ENCODE results near the gene VIT. TPM values are rescaled to one million over a fixed set of nuclear protein-coding genes. Genes with fewer than 3 reads are reported as not detected.
"Not testable (repeated sequence)": the region's sequence is repeated elsewhere in the genome, so short reads cannot be mapped to it uniquely, and the experiment has no call there.

VIT gene
- total RNA-seq, 2 donors from 2014 or later = 2.0 to 10.7 TPM

GRCh38 chr2:36818542-36818941 is 122.0 kb downstream of the VIT start:
- DNase-seq (ENCODE audit: low spot score) = no peak
- H3K27ac ChIP-seq = no peak overlapping the region
- intact Hi-C loops (cut with DNase I) = no loop called here
- no peaks in the 10 kb centered on the region for H3K36me3 ChIP-seq
- no peaks in the 10 kb centered on the region for H3K27me3 ChIP-seq (replicated peaks; ENCODE audit: insufficient read depth)
- H3K4me1 ChIP-seq (replicated peaks) = peaks cover 5% of the 10 kb centered on the region
- H3K4me3 ChIP-seq = no peak overlapping the region
- 41% methylated on average over 2 of the region's 2 CpGs for WGBS
- H3K9me3 ChIP-seq = no peaks in the 10 kb centered on the region
- TF ChIP-seq POLR2AphosphoS5 (IDR thresholded peaks at IDR 0.05) (no peak), POLR2A (IDR thresholded peaks at IDR 0.05) (no peak)
- TF ChIP-seq, protein P1, sequence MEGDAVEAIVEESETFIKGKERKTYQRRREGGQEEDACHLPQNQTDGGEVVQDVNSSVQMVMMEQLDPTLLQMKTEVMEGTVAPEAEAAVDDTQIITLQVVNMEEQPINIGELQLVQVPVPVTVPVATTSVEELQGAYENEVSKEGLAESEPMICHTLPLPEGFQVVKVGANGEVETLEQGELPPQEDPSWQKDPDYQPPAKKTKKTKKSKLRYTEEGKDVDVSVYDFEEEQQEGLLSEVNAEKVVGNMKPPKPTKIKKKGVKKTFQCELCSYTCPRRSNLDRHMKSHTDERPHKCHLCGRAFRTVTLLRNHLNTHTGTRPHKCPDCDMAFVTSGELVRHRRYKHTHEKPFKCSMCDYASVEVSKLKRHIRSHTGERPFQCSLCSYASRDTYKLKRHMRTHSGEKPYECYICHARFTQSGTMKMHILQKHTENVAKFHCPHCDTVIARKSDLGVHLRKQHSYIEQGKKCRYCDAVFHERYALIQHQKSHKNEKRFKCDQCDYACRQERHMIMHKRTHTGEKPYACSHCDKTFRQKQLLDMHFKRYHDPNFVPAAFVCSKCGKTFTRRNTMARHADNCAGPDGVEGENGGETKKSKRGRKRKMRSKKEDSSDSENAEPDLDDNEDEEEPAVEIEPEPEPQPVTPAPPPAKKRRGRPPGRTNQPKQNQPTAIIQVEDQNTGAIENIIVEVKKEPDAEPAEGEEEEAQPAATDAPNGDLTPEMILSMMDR (IDR thresholded peaks at IDR 0.05) = no peak

GRCh38 chr2:36819095-36819711 is 122.7 kb downstream of the VIT start:
- TF ChIP-seq POLR2AphosphoS5 (IDR thresholded peaks at IDR 0.05) = no peak
- TF ChIP-seq, protein P1 (IDR thresholded peaks at IDR 0.05) = no peak
- WGBS = 91% methylated on average over 4 of the region's 4 CpGs

GRCh38 chr2:36820942-36821605 is 124.6 kb downstream of the VIT start:
- WGBS = 30% methylated on average over 7 of the region's 7 CpGs
- TF ChIP-seq POLR2AphosphoS5 (IDR thresholded peaks at IDR 0.05) = peak; percentile 81
- TF ChIP-seq, protein P1 (IDR thresholded peaks at IDR 0.05) = no peak
- peak; percentile 75 for DNase-seq (ENCODE audit: low spot score)
- intact Hi-C loops (cut with DNase I) = no loop called here
- Histone ChIP-seq H3K36me3 (no peaks in the 10 kb centered on the region), H3K4me3 (no peak overlapping the region), H3K4me1 (replicated peaks) (peaks cover 5% of the 10 kb centered on the region), H3K27me3 (replicated peaks; ENCODE audit: insufficient read depth) (no peaks in the 10 kb centered on the region), H3K27ac (peak overlapping the region; percentile 53 to 65), H3K9me3 (no peaks in the 10 kb centered on the region)

More at GRCh38 chr2:36819095-36819711, 122.7 kb downstream of the VIT start:
- no peak for DNase-seq (ENCODE audit: low spot score)
- Histone ChIP-seq H3K9me3 (no peaks in the 10 kb centered on the region), H3K4me1 (replicated peaks) (peaks cover 5% of the 10 kb centered on the region), H3K27me3 (replicated peaks; ENCODE audit: insufficient read depth) (no peaks in the 10 kb centered on the region), H3K4me3 (no peak overlapping the region), H3K27ac (no peak overlapping the region), H3K36me3 (no peaks in the 10 kb centered on the region)
- intact Hi-C loops (cut with DNase I) = no loop called here

DNA sequence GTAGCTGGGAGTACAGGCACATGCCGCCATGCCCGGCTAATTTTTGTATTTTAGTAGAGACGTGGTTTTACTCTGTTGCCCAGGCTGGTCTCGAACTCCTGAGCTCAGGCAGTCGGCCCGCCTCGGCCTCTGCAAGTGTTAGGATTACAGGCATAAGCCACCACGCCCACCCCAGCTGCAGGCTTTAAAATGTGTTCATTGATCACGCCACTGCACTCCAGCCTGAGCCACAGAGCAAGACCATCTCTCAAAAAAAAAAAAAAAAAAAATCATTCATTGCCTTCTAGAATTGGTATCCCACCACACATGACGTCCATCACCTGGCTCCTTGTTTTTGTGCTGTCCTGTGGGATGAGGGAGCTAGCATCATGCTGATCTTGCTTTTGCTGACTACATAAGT is 127.4 kb downstream of the VIT start:
- no peaks in the 10 kb centered on the region for H3K9me3 ChIP-seq
- no peak overlapping the region for H3K27ac ChIP-seq
- TF ChIP-seq POLR2A (IDR thresholded peaks at IDR 0.05) (no peak), POLR2AphosphoS5 (IDR thresholded peaks at IDR 0.05) (no peak)
- TF ChIP-seq, protein P1 (IDR thresholded peaks at IDR 0.05) = no peak
- no peaks in the 10 kb centered on the region for H3K36me3 ChIP-seq
- H3K27me3 ChIP-seq (replicated peaks; ENCODE audit: insufficient read depth) = no peaks in the 10 kb centered on the region
- intact Hi-C loops (cut with DNase I) = no loop called here
- peaks cover 5% of the 10 kb centered on the region for H3K4me1 ChIP-seq (replicated peaks)
- DNase-seq (ENCODE audit: low spot score) = no peak
- WGBS = 93% methylated on average over 9 of the region's 10 CpGs
- H3K4me3 ChIP-seq = no peak overlapping the region

- no peak for TF ChIP-seq POLR2AphosphoS5 (IDR thresholded peaks at IDR 0.05)
- TF ChIP-seq, protein P1 (IDR thresholded peaks at IDR 0.05) = no peak
- no peak for TF ChIP-seq POLR2A (IDR thresholded peaks at IDR 0.05)
- no peak for DNase-seq (ENCODE audit: low spot score)
- Histone ChIP-seq H3K9me3 (no peaks in the 10 kb centered on the region), H3K4me3 (no peak overlapping the region), H3K27me3 (replicated peaks; ENCODE audit: insufficient read depth) (no peaks in the 10 kb centered on the region), H3K36me3 (no peaks in the 10 kb centered on the region), H3K4me1 (replicated peaks) (peaks cover 5% of the 10 kb centered on the region), H3K27ac (no peak overlapping the region)
- 64% methylated on average over 7 of the region's 7 CpGs for WGBS
- intact Hi-C loops (cut with DNase I) = no loop called here
Measured at GRCh38 chr2:36824273-36824672, 127.8 kb downstream of the VIT start.

GRCh38 chr2:36824683-36825082 is 128.2 kb downstream of the VIT start:
- 57% methylated on average over 2 of the region's 2 CpGs for WGBS
- H3K27me3 ChIP-seq (replicated peaks; ENCODE audit: insufficient read depth); H3K36me3 ChIP-seq; DNase-seq (ENCODE audit: low spot score); H3K4me1 ChIP-seq (replicated peaks); H3K4me3 ChIP-seq; H3K27ac ChIP-seq; intact Hi-C loops (cut with DNase I); H3K9me3 ChIP-seq: not testable (repeated sequence)

Data from prostate gland (tissue), 2 donors.